HCT116 (cell line): ENCODE results near the gene KCNK2. TPM values are rescaled to one million over a fixed set of nuclear protein-coding genes. Genes with fewer than 3 reads are reported as not detected.

Experiments used
- ATAC-seq: fragments of 200-7000 bp; cut with Tn5 transposase; 2 replicates; pipeline ENCODE4 v1.9.1; 2020; ENCODE audit warnings: mild to moderate bottlenecking, moderate library complexity
- BruUV-seq: library from RNA; stranded (reverse); fragments of 400-500 nt; replicated peaks from 2 replicates; lab custom pipeline; 2021; lab: Mats Ljungman, UMichigan
- CTCF ChIA-PET: fragments of 300-600 bp; sonication (Branson Sonifier 250); formaldehyde crosslinking; loops from one replicate; lab custom pipeline; 2021; ENCODE audit warnings: antibody characterized with exemption; lab: Charles Lee
- POLR2A ChIA-PET: fragments of 300-600, 350-600 bp; sonication (Branson Sonifier 250); formaldehyde crosslinking; loops from one replicate; lab custom pipeline; 2021; ENCODE audit warnings: antibody characterized with exemption; lab: Charles Lee
- RAD21 ChIA-PET, 2 experiments: fragments of 300-600 bp; sonication (Branson Sonifier 250); formaldehyde crosslinking; loops; one replicate each; lab custom pipeline; 2023; ENCODE audit warnings: low total read pairs in 2 of 2; ENCODE audit not compliant: uncharacterized antibody in 2 of 2, unreplicated experiment in 2 of 2, low non-redundant PET in 1 of 2; lab: Charles Lee
- DNase-seq: peaks from one replicate; pipeline ENCODE4 v3.0.0-alpha.2; 2010; ENCODE audit warnings: low read depth, low spot score
- H2AFZ ChIP-seq: fragments of 200-600 bp; shearing (Covaris generic), sonication (generic); 2 replicates; pipeline ENCODE4 v1.6.1; 2017; ENCODE audit warnings: low read depth, mixed run types, mixed read lengths, antibody characterized with exemption, low read length; ENCODE audit not compliant: poor library complexity, severe bottlenecking
- H3K27ac ChIP-seq: 2 replicates; pipeline ENCODE4 v1.5.1; 2012; ENCODE audit warnings: low read depth, low read length
- H3K27me3 ChIP-seq: fragments of 200-600 bp; sonication (generic); 2 replicates; pipeline ENCODE4 v1.6.1; 2016; ENCODE audit warnings: mixed run types, low read length, mixed read lengths; ENCODE audit not compliant: insufficient read depth
- H3K36me3 ChIP-seq, 2 experiments: fragments of 200-500 bp in 1 of 2; fragments of 200-600 bp in 1 of 2; sonication (Bioruptor generic) in 1 of 2; sonication (generic) in 1 of 2; 2 replicates each; pipeline versions ENCODE4 v1.5.1 to v1.6.1; 2014 to 2016; ENCODE audit warnings: low read length in 2 of 2, inconsistent platforms in 1 of 2, mixed read lengths in 1 of 2, mixed run types in 1 of 2; ENCODE audit not compliant: insufficient read depth in 2 of 2, control insufficient read depth in 1 of 2
- H3K4me1 ChIP-seq, 2 experiments: fragments of 200-600 bp in 1 of 2; sonication (generic) in 1 of 2; 2 replicates each; pipeline versions ENCODE4 v1.5.1 to v1.6.1; 2012 to 2017; ENCODE audit warnings: low read length in 2 of 2, inconsistent platforms in 1 of 2, mild to moderate bottlenecking in 1 of 2, mixed read lengths in 1 of 2, mixed run types in 1 of 2, moderate library complexity in 1 of 2; ENCODE audit not compliant: insufficient read depth in 2 of 2, control insufficient read depth in 1 of 2
- H3K4me2 ChIP-seq: fragments of 200-600 bp; sonication (generic); 2 replicates; pipeline ENCODE4 v1.6.1; 2017; ENCODE audit warnings: mixed run types, low read length, mixed read lengths
- H3K4me3 ChIP-seq, 2 experiments: fragments of 200-600 bp in 1 of 2; sonication (generic) in 1 of 2; replicated peaks in 1 of 2; 2 replicates each; pipeline ENCODE4 v1.5.1; 2011 to 2016; ENCODE audit warnings: low read length in 2 of 2, control low read depth in 1 of 2, low read depth in 1 of 2, mild to moderate bottlenecking in 1 of 2, mixed read lengths in 1 of 2, mixed run types in 1 of 2
- H3K79me2 ChIP-seq: fragments of 200-600 bp; sonication (generic); 2 replicates; pipeline ENCODE4 v1.6.1; 2017; ENCODE audit warnings: mild to moderate bottlenecking, mixed run types, low read length, moderate library complexity, mixed read lengths; ENCODE audit not compliant: insufficient read depth
- H3K9ac ChIP-seq: fragments of 200-600 bp; sonication (generic); 2 replicates; pipeline ENCODE4 v1.6.1; 2016; ENCODE audit warnings: low read length, mixed read lengths
- H3K9me2 ChIP-seq: fragments of 200-600 bp; sonication (generic), shearing (Covaris generic); 2 replicates; pipeline ENCODE4 v1.6.1; 2017; ENCODE audit warnings: mixed run types, mild to moderate bottlenecking, moderate library complexity; ENCODE audit not compliant: insufficient read depth
- H3K9me3 ChIP-seq, 2 experiments: fragments of 200-500 bp in 1 of 2; fragments of 200-600 bp in 1 of 2; sonication (Bioruptor generic) in 1 of 2; sonication (generic) in 1 of 2; 2 replicates each; pipeline ENCODE4 v1.6.1; 2014 to 2017; ENCODE audit warnings: low read length in 2 of 2, mixed read lengths in 2 of 2, inconsistent platforms in 1 of 2, low read depth in 1 of 2, mild to moderate bottlenecking in 1 of 2, mixed run types in 1 of 2, moderate library complexity in 1 of 2; ENCODE audit not compliant: control insufficient read depth in 1 of 2, insufficient read depth in 1 of 2
- H4K20me1 ChIP-seq: fragments of 200-600 bp; sonication (generic), shearing (Covaris generic); 2 replicates; pipeline ENCODE4 v1.6.1; 2017; ENCODE audit warnings: mixed run types, mild to moderate bottlenecking, moderate library complexity; ENCODE audit not compliant: insufficient read depth
- CBX3 ChIP-seq: IDR thresholded peaks from 2 replicates; pipeline ENCODE4 v1.6.1; 2012; ENCODE audit warnings: low read depth
- CEBPB ChIP-seq: IDR thresholded peaks from 2 replicates; pipeline ENCODE4 v1.6.1; 2012; ENCODE audit warnings: low read depth
- EGR1 ChIP-seq: IDR thresholded peaks from 2 replicates; pipeline ENCODE4 v1.6.1; 2012; ENCODE audit warnings: low read depth
- ELF1 ChIP-seq: IDR thresholded peaks from 2 replicates; pipeline ENCODE4 v1.6.1; 2012; ENCODE audit warnings: low read depth, borderline replicate concordance
- EZH2phosphoT487 ChIP-seq: fragments of 200-600 bp; IDR thresholded peaks from 2 replicates; pipeline ENCODE4 v1.6.1; 2018; ENCODE audit warnings: antibody characterized with exemption, borderline replicate concordance
- FOSL1 ChIP-seq: IDR thresholded peaks from 2 replicates; pipeline ENCODE4 v1.6.1; 2012; ENCODE audit warnings: low read depth
- JUND ChIP-seq: IDR thresholded peaks from 2 replicates; pipeline ENCODE4 v1.6.1; 2012
- MAX ChIP-seq: IDR thresholded peaks from 2 replicates; pipeline ENCODE4 v1.6.1; 2012
- POLR2A ChIP-seq: IDR thresholded peaks from 2 replicates; pipeline ENCODE4 v1.7.0; 2011; ENCODE audit warnings: borderline replicate concordance; ENCODE audit not compliant: insufficient read depth, insufficient read length; ENCODE audit errors: extremely low read depth
- REST ChIP-seq: IDR thresholded peaks from 2 replicates; pipeline ENCODE4 v1.6.1; 2012; ENCODE audit warnings: low read depth
- SIN3A ChIP-seq: IDR thresholded peaks from 2 replicates; pipeline ENCODE4 v1.6.1; 2012; ENCODE audit warnings: low read depth
- SP1 ChIP-seq: IDR thresholded peaks from 2 replicates; pipeline ENCODE4 v1.6.1; 2012; ENCODE audit warnings: low read depth
- SRF ChIP-seq: IDR thresholded peaks from 2 replicates; pipeline ENCODE4 v1.6.1; 2012; ENCODE audit warnings: low read depth
- TCF7L2 ChIP-seq: IDR thresholded peaks from 2 replicates; pipeline ENCODE4 v1.7.0; 2011; ENCODE audit warnings: borderline replicate concordance, inconsistent platforms; ENCODE audit not compliant: insufficient read depth, insufficient read length; ENCODE audit errors: extremely low read depth
- YY1 ChIP-seq: IDR thresholded peaks from 2 replicates; pipeline ENCODE4 v1.6.1; 2011; ENCODE audit warnings: low read length, low read depth, moderate library complexity, mild to moderate bottlenecking; ENCODE audit not compliant: insufficient replicate concordance; ENCODE audit errors: extremely low read depth
- ZFX ChIP-seq: fragments of 450-650 bp; IDR thresholded peaks from 2 replicates; pipeline ENCODE4 v1.6.1; 2017
- ZNF274 ChIP-seq: fragments of 200-500 bp; sonication (Bioruptor generic); IDR thresholded peaks from 2 replicates; pipeline ENCODE4 v1.6.1; 2014; ENCODE audit warnings: mild to moderate bottlenecking, low read depth, low read length, inconsistent platforms
- intact Hi-C: fragments of 100-400 bp; cut with micrococcal nuclease; formaldehyde crosslinking; loops from 2 replicates; pipeline ENCODE4 v1.10.0; 2022
- total RNA-seq: library from RNA; stranded (reverse); gene quantifications from one replicate; pipeline ENCODE4 v1.2.1, GENCODE V29; 2021; ENCODE audit not compliant: unreplicated experiment
- TF ChIP-seq, protein P1 (sequence below): IDR thresholded peaks from 2 replicates; pipeline ENCODE4 v1.6.1; 2012
- TF ChIP-seq, protein P2 (sequence below), 3 experiments: fragments of 200-600 bp in 1 of 3; sonication (generic) in 1 of 3; IDR thresholded peaks in 2 of 3; conservative IDR thresholded peaks in 1 of 3; 2 replicates each; pipeline ENCODE4 v1.5.1; 2012 to 2017; ENCODE audit warnings: low read depth in 2 of 3, low read length in 2 of 3, antibody characterized with exemption in 1 of 3, borderline replicate concordance in 1 of 3, control low read depth in 1 of 3, mild to moderate bottlenecking in 1 of 3, mixed read lengths in 1 of 3, mixed run types in 1 of 3, moderate library complexity in 1 of 3; ENCODE audit not compliant: insufficient read depth in 1 of 3

KCNK2 gene
- total RNA-seq, 1 experiment from 2014 or later: 0.27 TPM

DNA sequence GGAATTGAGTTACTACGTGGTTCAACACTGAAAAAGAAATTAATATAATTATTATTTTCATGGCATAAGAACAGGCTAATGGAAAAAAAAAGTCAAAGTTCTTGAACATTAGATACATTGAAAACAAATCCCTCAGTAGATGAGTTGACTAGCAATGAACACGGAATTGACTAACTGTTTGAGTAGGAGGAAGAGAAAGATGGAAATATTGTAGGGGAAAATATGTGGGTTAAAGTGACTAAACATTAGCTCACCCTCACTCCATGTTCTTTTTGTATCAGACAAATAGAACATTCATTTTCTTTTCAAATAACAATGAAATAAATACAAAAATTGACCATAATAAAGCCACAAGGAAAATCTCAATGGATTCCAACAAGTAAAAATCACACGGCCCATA is 84.3 kb downstream of the KCNK2 start:
- Histone ChIP-seq H3K36me3 (no peaks in the 10 kb centered on the region), H3K9me2 (no peaks in the 10 kb centered on the region), H3K4me2 (no peak overlapping the region), H3K79me2 (no peaks in the 10 kb centered on the region), H3K4me3 (no peak overlapping the region), H3K9ac (no peak overlapping the region), H3K27ac (no peak overlapping the region), H3K27me3 (no peaks in the 10 kb centered on the region)
- intact Hi-C loops: no loop called here
- BruUV-seq: no TSS peak
- RAD21 ChIA-PET: no interaction called here
- ATAC-seq (no peak), DNase-seq (no peak)
- no peak for TF ChIP-seq ZFX
- TF ChIP-seq SRF: no peak
- no peak for TF ChIP-seq CEBPB
- no peak for TF ChIP-seq SIN3A
- no peak for TF ChIP-seq EZH2phosphoT487
- TF ChIP-seq TCF7L2: no peak
- no peak for TF ChIP-seq MAX
- TF ChIP-seq FOSL1: no peak
- TF ChIP-seq POLR2A: no peak
- TF ChIP-seq, protein P1, sequence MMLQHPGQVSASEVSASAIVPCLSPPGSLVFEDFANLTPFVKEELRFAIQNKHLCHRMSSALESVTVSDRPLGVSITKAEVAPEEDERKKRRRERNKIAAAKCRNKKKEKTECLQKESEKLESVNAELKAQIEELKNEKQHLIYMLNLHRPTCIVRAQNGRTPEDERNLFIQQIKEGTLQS: no peak
- TF ChIP-seq ELF1: no peak
- TF ChIP-seq ZNF274: no peak
- no peak for TF ChIP-seq EGR1
- no peak for TF ChIP-seq YY1
- TF ChIP-seq REST: no peak
- TF ChIP-seq, protein P2, sequence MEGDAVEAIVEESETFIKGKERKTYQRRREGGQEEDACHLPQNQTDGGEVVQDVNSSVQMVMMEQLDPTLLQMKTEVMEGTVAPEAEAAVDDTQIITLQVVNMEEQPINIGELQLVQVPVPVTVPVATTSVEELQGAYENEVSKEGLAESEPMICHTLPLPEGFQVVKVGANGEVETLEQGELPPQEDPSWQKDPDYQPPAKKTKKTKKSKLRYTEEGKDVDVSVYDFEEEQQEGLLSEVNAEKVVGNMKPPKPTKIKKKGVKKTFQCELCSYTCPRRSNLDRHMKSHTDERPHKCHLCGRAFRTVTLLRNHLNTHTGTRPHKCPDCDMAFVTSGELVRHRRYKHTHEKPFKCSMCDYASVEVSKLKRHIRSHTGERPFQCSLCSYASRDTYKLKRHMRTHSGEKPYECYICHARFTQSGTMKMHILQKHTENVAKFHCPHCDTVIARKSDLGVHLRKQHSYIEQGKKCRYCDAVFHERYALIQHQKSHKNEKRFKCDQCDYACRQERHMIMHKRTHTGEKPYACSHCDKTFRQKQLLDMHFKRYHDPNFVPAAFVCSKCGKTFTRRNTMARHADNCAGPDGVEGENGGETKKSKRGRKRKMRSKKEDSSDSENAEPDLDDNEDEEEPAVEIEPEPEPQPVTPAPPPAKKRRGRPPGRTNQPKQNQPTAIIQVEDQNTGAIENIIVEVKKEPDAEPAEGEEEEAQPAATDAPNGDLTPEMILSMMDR (IDR thresholded peaks at IDR 0.05 in 2 of 3, conservative IDR thresholded peaks at IDR 0.05 in 1 of 3; ENCODE audit: borderline replicate concordance in 1 of 3, insufficient read depth in 1 of 3, low read depth in 2 of 3, low read length in 2 of 3): no peak
- TF ChIP-seq JUND: no peak
- no peak for TF ChIP-seq CBX3
- no peak for TF ChIP-seq SP1
- TF ChIP-seq, all 23 proteins: peak for 0
- Histone ChIP-seq H3K4me1 (no peaks in the 10 kb centered on the region), H4K20me1 (no peaks in the 10 kb centered on the region), H3K9me3 (no peaks in the 10 kb centered on the region), H2AFZ (no peak overlapping the region)
- ChIA-PET POLR2A (no interaction called here), CTCF (no interaction called here)
